Esophagus muscularis mucosa (tissue), 4 donors: ENCODE data around the gene MTURN. TPM values are rescaled to one million over a fixed set of nuclear protein-coding genes. Genes with fewer than 3 reads are reported as not detected.

Experiments used
- DNase-seq: peaks from one replicate; pipeline ENCODE4 v3.0.0-alpha.2; 2017; ENCODE audit errors: extremely low spot score
- H3K27ac ChIP-seq, 4 donors: fragments of 200-600 bp; sonication (generic); replicated peaks in 1 of 4; 1 replicate in 3 of 4; 2 replicates in 1 of 4; pipeline ENCODE4 v1.5.1; 2016 to 2019; ENCODE audit warnings: mild to moderate bottlenecking in 1 of 4
- H3K27me3 ChIP-seq, 4 donors: fragments of 200-600 bp; sonication (generic); one replicate each; pipeline versions ENCODE4 v1.5.1 to v1.6.0; 2016 to 2019
- H3K36me3 ChIP-seq, 4 donors: fragments of 200-600 bp; sonication (generic); one replicate each; pipeline ENCODE4 v1.5.1; 2016 to 2019
- H3K4me1 ChIP-seq, 4 donors: fragments of 200-600 bp; sonication (generic); one replicate each; pipeline ENCODE4 v1.5.1; 2016 to 2019
- H3K4me3 ChIP-seq, 4 donors: fragments of 200-600 bp; sonication (generic); 1 replicate in 2 of 4; 2 replicates in 2 of 4; pipeline ENCODE4 v1.5.1; 2016 to 2019; ENCODE audit warnings: mild to moderate bottlenecking in 4 of 4, moderate library complexity in 1 of 4
- H3K9me3 ChIP-seq, 4 donors: fragments of 200-600 bp; sonication (generic); 1 replicate in 3 of 4; 2 replicates in 1 of 4; pipeline ENCODE4 v1.5.1; 2016 to 2019
- EP300 ChIP-seq: sonication (generic); formaldehyde crosslinking; IDR thresholded peaks from one replicate; pipeline ENCODE4 v1.6.1; 2017; ENCODE audit warnings: antibody characterized with exemption
- POLR2A ChIP-seq: fragments of 450-650 bp; IDR thresholded peaks from one replicate; pipeline ENCODE4 v1.6.1; 2017; ENCODE audit warnings: antibody characterized with exemption, moderate library complexity, mild to moderate bottlenecking, low read depth
- POLR2AphosphoS5 ChIP-seq, 2 donors: sonication (generic); formaldehyde crosslinking; IDR thresholded peaks; one replicate each; pipeline ENCODE4 v1.6.1; 2017; ENCODE audit warnings: antibody characterized with exemption in 2 of 2
- WGBS: methylation state at CpG from one replicate; pipeline ENCODE4 v1.1.5; 2018; 5-methylcytosine and 5-hydroxymethylcytosine counted together
- intact Hi-C: fragments of 100-400 bp; cut with DNase I; formaldehyde crosslinking; loops from one replicate; pipeline ENCODE4 v1.15.1; 2023
- total RNA-seq, 4 donors: library from RNA; depleted of rRNA; stranded (reverse); fragments of >200 nt; gene quantifications; one replicate each; pipeline versions ENCODE4 v1.1.0 to v1.2.1, GENCODE V29; 2016
- TF ChIP-seq, protein P1 (sequence below), 3 experiments: fragments of 200-600 bp in 2 of 3; fragments of 450-650 bp in 1 of 3; sonication (generic) in 2 of 3; IDR thresholded peaks; one replicate each; pipeline ENCODE4 v1.5.1; 2017 to 2019; ENCODE audit warnings: antibody characterized with exemption in 3 of 3, mild to moderate bottlenecking in 2 of 3, moderate library complexity in 1 of 3

Gene MTURN
- total RNA-seq, 4 donors from 2014 or later: 158 to 249 (median 196) TPM

DNA sequence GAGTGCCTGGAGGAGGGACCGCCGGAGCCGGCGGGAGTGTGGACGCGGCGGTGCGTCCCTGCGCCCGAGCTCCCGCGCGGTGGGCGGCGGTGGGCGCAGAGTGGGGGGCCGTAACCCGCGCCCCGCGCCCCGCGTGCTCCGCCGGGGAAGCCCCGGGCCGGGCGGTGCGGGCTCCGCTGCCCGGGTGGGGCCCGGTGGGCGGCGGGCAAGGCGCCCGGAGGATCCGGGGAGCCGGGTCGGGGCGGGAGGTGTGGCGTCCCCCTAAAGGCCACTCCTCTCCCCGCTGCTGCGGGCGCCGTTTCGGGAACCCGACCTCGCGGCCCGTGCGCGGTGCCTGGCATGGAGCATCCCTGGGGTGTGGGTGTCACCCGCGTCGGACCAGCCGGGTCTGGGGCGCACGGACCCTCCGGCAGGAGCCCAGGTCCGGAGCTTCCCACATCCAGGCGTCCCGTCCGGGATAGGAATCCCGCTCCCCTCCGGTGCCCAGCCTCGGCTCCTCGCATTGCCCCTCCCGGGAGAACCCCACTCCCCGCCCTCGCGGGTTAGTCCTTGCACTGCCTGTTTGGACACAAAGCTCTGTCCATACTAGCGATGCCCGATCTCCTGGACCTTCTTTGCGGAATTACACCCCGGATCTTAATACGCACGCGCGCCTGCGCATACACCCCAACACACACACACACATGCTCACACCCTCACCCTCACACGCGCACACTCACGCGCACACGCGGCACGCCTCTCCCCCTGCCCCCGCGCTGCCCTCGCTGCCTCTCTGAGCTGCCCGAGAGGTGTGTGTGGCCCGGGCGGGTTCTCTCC, 723 bp downstream of the MTURN start:
- Histone ChIP-seq H3K9me3 (no peaks in the 10 kb centered on the region), H3K36me3 (no peaks in the 10 kb centered on the region), H3K27me3 (no peaks in the 10 kb centered on the region), H3K27ac (peak overlapping the region; percentile 96 to 98 (median 98)), H3K4me1 (peaks cover 19 to 54% (median 51%) of the 10 kb centered on the region in 4 donors), H3K4me3 (peak overlapping the region; percentile 95 to 99 (median 96))
- DNase-seq: peak; percentile 93
- intact Hi-C loops: loop anchor here (5.0 kb wide), 1 partner anchor 108 kb away; the partner anchor contains the start of genes FKBP14 and PLEKHA8
- peak; percentile 62 to 71 for TF ChIP-seq POLR2AphosphoS5 (IDR thresholded peaks at IDR 0.05)
- no peak for TF ChIP-seq EP300
- no peak for TF ChIP-seq POLR2A
- TF ChIP-seq, protein P1, sequence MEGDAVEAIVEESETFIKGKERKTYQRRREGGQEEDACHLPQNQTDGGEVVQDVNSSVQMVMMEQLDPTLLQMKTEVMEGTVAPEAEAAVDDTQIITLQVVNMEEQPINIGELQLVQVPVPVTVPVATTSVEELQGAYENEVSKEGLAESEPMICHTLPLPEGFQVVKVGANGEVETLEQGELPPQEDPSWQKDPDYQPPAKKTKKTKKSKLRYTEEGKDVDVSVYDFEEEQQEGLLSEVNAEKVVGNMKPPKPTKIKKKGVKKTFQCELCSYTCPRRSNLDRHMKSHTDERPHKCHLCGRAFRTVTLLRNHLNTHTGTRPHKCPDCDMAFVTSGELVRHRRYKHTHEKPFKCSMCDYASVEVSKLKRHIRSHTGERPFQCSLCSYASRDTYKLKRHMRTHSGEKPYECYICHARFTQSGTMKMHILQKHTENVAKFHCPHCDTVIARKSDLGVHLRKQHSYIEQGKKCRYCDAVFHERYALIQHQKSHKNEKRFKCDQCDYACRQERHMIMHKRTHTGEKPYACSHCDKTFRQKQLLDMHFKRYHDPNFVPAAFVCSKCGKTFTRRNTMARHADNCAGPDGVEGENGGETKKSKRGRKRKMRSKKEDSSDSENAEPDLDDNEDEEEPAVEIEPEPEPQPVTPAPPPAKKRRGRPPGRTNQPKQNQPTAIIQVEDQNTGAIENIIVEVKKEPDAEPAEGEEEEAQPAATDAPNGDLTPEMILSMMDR (IDR thresholded peaks at IDR 0.05): no peak
- WGBS: 0% methylated on average over 6 of the region's 93 CpGs

GRCh38 chr7:30136117-30136731, 1.4 kb downstream of the MTURN start:
- WGBS: 8% methylated on average over 23 of the region's 36 CpGs
- peak; percentile 87 for DNase-seq
- H3K4me1 ChIP-seq: peaks cover 19 to 61% (median 57%) of the 10 kb centered on the region in 4 donors

GRCh38 chr7:30136743-30137485, 2.1 kb downstream of the MTURN start:
- DNase-seq: peak; percentile 84
- WGBS: 89% methylated on average over 7 of the region's 7 CpGs
- Histone ChIP-seq H3K4me1 (peaks cover 24 to 68% (median 64%) of the 10 kb centered on the region in 4 donors), H3K9me3 (no peaks in the 10 kb centered on the region), H3K27me3 (no peaks in the 10 kb centered on the region), H3K36me3 (no peaks in the 10 kb centered on the region), H3K27ac (peak overlapping the region; percentile 96 to 98 (median 98)), H3K4me3 (peak overlapping the region; percentile 95 to 99 (median 96))
- TF ChIP-seq, protein P1 (IDR thresholded peaks at IDR 0.05): no peak
- TF ChIP-seq POLR2A (no peak), EP300 (no peak), POLR2AphosphoS5 (IDR thresholded peaks at IDR 0.05) (no peak)
- intact Hi-C loops: loop anchor here (5.0 kb wide), 1 partner anchor 110 kb away; the partner anchor contains the start of genes FKBP14 and PLEKHA8

More at GRCh38 chr7:30136117-30136731, 1.4 kb downstream of the MTURN start:
- Histone ChIP-seq H3K36me3 (no peaks in the 10 kb centered on the region), H3K9me3 (no peaks in the 10 kb centered on the region), H3K27ac (peak overlapping the region; percentile 96 to 98 (median 98)), H3K27me3 (no peaks in the 10 kb centered on the region), H3K4me3 (peak overlapping the region; percentile 95 to 99 (median 96))
- intact Hi-C loops: loop anchor here (5.0 kb wide), 1 partner anchor 109 kb away; the partner anchor contains the start of genes FKBP14 and PLEKHA8
- TF ChIP-seq POLR2AphosphoS5 (IDR thresholded peaks at IDR 0.05) (no peak), POLR2A (no peak), EP300 (no peak)
- TF ChIP-seq, protein P1 (IDR thresholded peaks at IDR 0.05): no peak

DNA sequence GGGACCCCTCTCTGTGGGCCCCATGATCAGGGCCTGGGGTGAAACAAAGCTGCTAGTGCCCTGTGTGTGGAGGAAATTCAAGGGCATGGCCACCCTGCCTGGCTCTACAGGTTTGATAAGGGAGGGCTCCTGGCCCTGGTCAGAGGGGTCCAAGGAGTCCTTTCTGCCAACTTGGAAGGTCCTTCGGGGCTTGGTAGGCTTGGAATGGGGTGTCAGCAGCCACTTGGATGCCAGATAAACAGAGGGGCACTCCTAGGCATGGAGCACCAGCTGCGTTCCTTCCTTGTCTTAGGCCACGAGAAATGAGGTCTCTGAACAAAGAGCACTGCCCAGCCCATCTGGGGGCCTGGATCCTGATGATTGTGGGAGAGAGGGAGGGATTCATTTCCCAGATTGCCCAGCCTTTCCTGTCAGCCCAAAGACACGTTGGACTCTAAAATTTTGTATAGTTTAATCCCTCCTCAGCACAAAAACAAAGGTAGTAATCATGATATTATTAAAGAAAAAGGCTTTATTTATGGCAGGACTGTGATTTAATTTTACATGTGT, 5.1 kb downstream of the MTURN start:
- WGBS: 63% methylated on average over 4 of the region's 4 CpGs

More for the DNA sequence above, 5.1 kb downstream of the MTURN start:
- Histone ChIP-seq H3K4me1 (peaks cover 41 to 90% (median 87%) of the 10 kb centered on the region in 4 donors), H3K9me3 (no peaks in the 10 kb centered on the region), H3K36me3 (no peaks in the 10 kb centered on the region), H3K27ac (peak overlapping the region; percentile 53 to 88 (median 72)), H3K27me3 (no peaks in the 10 kb centered on the region), H3K4me3 (no peak overlapping the region)
- peak; percentile 82 for DNase-seq
- intact Hi-C loops: loop anchor here (5.0 kb wide), 1 partner anchor 113 kb away; the partner anchor contains the start of genes FKBP14 and PLEKHA8
- TF ChIP-seq, protein P1 (IDR thresholded peaks at IDR 0.05): no peak
- TF ChIP-seq POLR2AphosphoS5 (IDR thresholded peaks at IDR 0.05) (no peak), EP300 (no peak), POLR2A (no peak)
